Vagina (tissue), 2 donors: ENCODE results near the gene BBIP1. TPM values are rescaled to one million over a fixed set of nuclear protein-coding genes. Genes with fewer than 3 reads are reported as not detected.
"Not testable (repeated sequence)": the region's sequence is repeated elsewhere in the genome, so short reads cannot be mapped to it uniquely, and the experiment has no call there.

Experiments
- DNase-seq, 2 donors: peaks; one replicate each; pipeline ENCODE4 v3.0.0-alpha.2; 2017; ENCODE audit errors: extremely low spot score in 2 of 2
- H3K27ac ChIP-seq: fragments of 200-600 bp; sonication (generic); one replicate; pipeline ENCODE4 v1.5.1; 2019
- H3K27me3 ChIP-seq: fragments of 200-600 bp; sonication (generic); one replicate; pipeline ENCODE4 v1.5.1; 2019
- H3K36me3 ChIP-seq, 2 donors: fragments of 200-600 bp; sonication (generic); one replicate each; pipeline ENCODE4 v1.5.1; 2017 to 2019
- H3K4me1 ChIP-seq: fragments of 200-600 bp; sonication (generic); one replicate; pipeline ENCODE4 v1.5.1; 2019
- H3K4me3 ChIP-seq, 2 donors: fragments of 200-600 bp; sonication (generic); 1 replicate in 1 of 2; 2 replicates in 1 of 2; pipeline ENCODE4 v1.5.1; 2016 to 2019
- H3K9me3 ChIP-seq: fragments of 200-600 bp; sonication (generic); one replicate; pipeline ENCODE4 v1.5.1; 2019
- POLR2A ChIP-seq, 2 donors: fragments of 450-650 bp; IDR thresholded peaks; one replicate each; pipeline ENCODE4 v1.6.1; 2017; ENCODE audit warnings: antibody characterized with exemption in 2 of 2, mild to moderate bottlenecking in 2 of 2, moderate library complexity in 2 of 2
- POLR2AphosphoS5 ChIP-seq, 2 donors: sonication (generic); formaldehyde crosslinking; IDR thresholded peaks; one replicate each; pipeline ENCODE4 v1.9.0; 2017; ENCODE audit warnings: antibody characterized with exemption in 2 of 2, mild to moderate bottlenecking in 2 of 2, low read depth in 1 of 2; ENCODE audit not compliant: insufficient read depth in 1 of 2
- intact Hi-C: fragments of 100-400 bp; cut with DNase I; formaldehyde crosslinking; loops from one replicate; pipeline ENCODE4 v1.15.1; 2023
- total RNA-seq: library from RNA; depleted of rRNA; stranded (reverse); fragments of >200 nt; gene quantifications from one replicate; pipeline ENCODE4 v1.2.3, GENCODE V29; 2016
- TF ChIP-seq, protein P1 (sequence below), 3 experiments: fragments of 450-650 bp in 2 of 3; fragments of 200-600 bp in 1 of 3; sonication (generic) in 1 of 3; IDR thresholded peaks; one replicate each; pipeline ENCODE4 v1.5.1; 2017 to 2019; ENCODE audit warnings: antibody characterized with exemption in 3 of 3, mild to moderate bottlenecking in 2 of 3, moderate library complexity in 2 of 3

BBIP1 gene
- total RNA-seq, 1 donor from 2014 or later: 15.2 TPM

GRCh38 chr10:110916554-110917346 lies 2.2 kb downstream of the BBIP1 start:
- Histone ChIP-seq H3K27me3 (no peaks in the 10 kb centered on the region), H3K36me3 (no peaks in the 10 kb centered on the region)
- intact Hi-C loops: no loop called here

GRCh38 chr10:110915600-110915999 lies 3.4 kb downstream of the BBIP1 start:
- DNase-seq, intact Hi-C loops, H3K27me3 ChIP-seq, H3K27ac ChIP-seq, H3K4me3 ChIP-seq, H3K36me3 ChIP-seq, H3K9me3 ChIP-seq: not testable (repeated sequence)
- H3K4me1 ChIP-seq: peaks cover 25% of the 10 kb centered on the region

More at GRCh38 chr10:110916554-110917346, 2.2 kb downstream of the BBIP1 start:
- Histone ChIP-seq H3K4me1 (peaks cover 35% of the 10 kb centered on the region), H3K27ac (no peak overlapping the region), H3K4me3 (no peak overlapping the region), H3K9me3 (no peaks in the 10 kb centered on the region)
- TF ChIP-seq, protein P1, sequence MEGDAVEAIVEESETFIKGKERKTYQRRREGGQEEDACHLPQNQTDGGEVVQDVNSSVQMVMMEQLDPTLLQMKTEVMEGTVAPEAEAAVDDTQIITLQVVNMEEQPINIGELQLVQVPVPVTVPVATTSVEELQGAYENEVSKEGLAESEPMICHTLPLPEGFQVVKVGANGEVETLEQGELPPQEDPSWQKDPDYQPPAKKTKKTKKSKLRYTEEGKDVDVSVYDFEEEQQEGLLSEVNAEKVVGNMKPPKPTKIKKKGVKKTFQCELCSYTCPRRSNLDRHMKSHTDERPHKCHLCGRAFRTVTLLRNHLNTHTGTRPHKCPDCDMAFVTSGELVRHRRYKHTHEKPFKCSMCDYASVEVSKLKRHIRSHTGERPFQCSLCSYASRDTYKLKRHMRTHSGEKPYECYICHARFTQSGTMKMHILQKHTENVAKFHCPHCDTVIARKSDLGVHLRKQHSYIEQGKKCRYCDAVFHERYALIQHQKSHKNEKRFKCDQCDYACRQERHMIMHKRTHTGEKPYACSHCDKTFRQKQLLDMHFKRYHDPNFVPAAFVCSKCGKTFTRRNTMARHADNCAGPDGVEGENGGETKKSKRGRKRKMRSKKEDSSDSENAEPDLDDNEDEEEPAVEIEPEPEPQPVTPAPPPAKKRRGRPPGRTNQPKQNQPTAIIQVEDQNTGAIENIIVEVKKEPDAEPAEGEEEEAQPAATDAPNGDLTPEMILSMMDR (IDR thresholded peaks at IDR 0.05): no peak
- no peak for TF ChIP-seq POLR2A (IDR thresholded peaks at IDR 0.05)
- TF ChIP-seq POLR2AphosphoS5 (IDR thresholded peaks at IDR 0.05; ENCODE audit: insufficient read depth in 1 of 2, low read depth in 1 of 2): no peak
- no peak for DNase-seq

DNA sequence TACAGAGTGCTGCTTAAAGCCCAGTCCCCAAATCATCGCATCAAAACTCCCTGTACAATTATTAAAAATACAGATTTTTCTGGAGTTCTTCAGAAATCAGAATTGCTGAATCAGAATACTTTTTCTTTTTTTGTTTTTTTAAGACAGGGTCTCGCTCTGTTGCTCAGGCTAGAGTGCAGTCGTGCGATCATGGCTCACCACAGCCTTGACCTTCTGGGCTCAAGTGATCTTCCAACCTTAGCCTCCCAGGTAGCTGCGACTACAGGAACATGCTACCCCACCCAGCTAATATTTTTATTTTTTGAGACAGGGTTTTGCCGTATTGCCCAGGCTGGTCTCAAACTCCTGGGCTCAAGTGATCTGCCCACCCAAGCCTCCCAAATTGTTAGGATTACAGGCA lies 3.9 kb downstream of the BBIP1 start:
- no peak for TF ChIP-seq POLR2A (IDR thresholded peaks at IDR 0.05)
- TF ChIP-seq, protein P1 (IDR thresholded peaks at IDR 0.05): no peak
- no peak for TF ChIP-seq POLR2AphosphoS5 (IDR thresholded peaks at IDR 0.05; ENCODE audit: insufficient read depth in 1 of 2, low read depth in 1 of 2)
- H3K27me3 ChIP-seq: no peaks in the 10 kb centered on the region
- H3K9me3 ChIP-seq: no peaks in the 10 kb centered on the region
- intact Hi-C loops: no loop called here
- no peak overlapping the region for H3K4me3 ChIP-seq
- H3K36me3 ChIP-seq: no peaks in the 10 kb centered on the region
- H3K27ac ChIP-seq: no peak overlapping the region
- H3K4me1 ChIP-seq: peaks cover 25% of the 10 kb centered on the region
- DNase-seq: no peak

DNA sequence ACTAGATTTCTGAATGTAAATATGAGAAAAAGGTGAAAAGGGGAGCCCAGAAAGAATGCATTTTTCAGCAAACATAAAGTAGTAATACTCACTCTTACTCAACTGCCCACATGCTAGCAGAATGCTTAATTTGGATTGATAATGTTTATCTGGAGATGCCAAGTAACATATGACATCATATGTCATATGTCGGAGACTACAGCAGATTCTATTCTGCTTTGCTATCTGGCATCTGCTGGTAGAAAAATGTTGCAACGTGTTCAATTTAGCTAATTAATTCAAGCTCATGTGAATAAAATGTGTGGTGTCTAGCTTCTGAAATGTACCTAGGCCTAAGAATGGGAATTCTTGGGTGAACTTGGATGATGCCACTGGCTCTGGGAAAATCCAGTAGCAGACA lies 4.5 kb downstream of the BBIP1 start:
- intact Hi-C loops: no loop called here
- no peaks in the 10 kb centered on the region for H3K27me3 ChIP-seq
- TF ChIP-seq POLR2A (IDR thresholded peaks at IDR 0.05): no peak
- TF ChIP-seq, protein P1 (IDR thresholded peaks at IDR 0.05): no peak
- no peak for TF ChIP-seq POLR2AphosphoS5 (IDR thresholded peaks at IDR 0.05; ENCODE audit: insufficient read depth in 1 of 2, low read depth in 1 of 2)
- H3K4me1 ChIP-seq: peaks cover 25% of the 10 kb centered on the region
- no peak for DNase-seq
- H3K9me3 ChIP-seq: no peaks in the 10 kb centered on the region
- H3K27ac ChIP-seq: no peak overlapping the region
- H3K36me3 ChIP-seq: no peaks in the 10 kb centered on the region
- H3K4me3 ChIP-seq: no peak overlapping the region

DNA sequence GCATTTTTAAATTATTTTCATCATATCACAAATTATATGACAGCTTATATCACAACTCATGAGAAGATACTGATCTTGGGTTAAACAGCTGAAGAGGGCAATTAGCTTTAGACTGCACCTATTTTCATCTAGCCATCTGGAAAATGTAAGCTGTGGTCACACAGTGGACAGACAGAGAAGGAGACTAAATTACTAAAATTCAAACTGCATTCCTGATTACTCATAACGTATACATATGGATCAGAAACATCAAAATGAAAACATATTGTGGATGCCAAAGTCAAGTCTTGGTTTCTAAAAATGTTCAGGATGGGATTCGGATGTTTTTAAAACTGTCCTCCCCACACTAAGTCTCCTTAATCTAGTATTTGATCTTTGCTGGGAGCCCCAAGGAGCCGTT lies 6.6 kb downstream of the BBIP1 start:
- intact Hi-C loops: no loop called here
- DNase-seq: no peak
- TF ChIP-seq POLR2AphosphoS5 (IDR thresholded peaks at IDR 0.05; ENCODE audit: insufficient read depth in 1 of 2, low read depth in 1 of 2) (no peak), POLR2A (IDR thresholded peaks at IDR 0.05) (no peak)
- TF ChIP-seq, protein P1 (IDR thresholded peaks at IDR 0.05): no peak
- Histone ChIP-seq H3K27me3 (no peaks in the 10 kb centered on the region), H3K9me3 (no peaks in the 10 kb centered on the region), H3K27ac (no peak overlapping the region), H3K4me1 (peaks cover 16% of the 10 kb centered on the region), H3K4me3 (no peak overlapping the region), H3K36me3 (no peaks in the 10 kb centered on the region)
